Activated T-cell treated with anti-CD3 and anti-CD28 coated beads, Interleukin-2, amount 50 U/mL, for 24 hours (primary cell): Measurements from ENCODE around the gene SAP30L.
A peak's percentile ranks its signal among the peaks of the same experiment; 100 is the strongest.

Source experiments
- DNase-seq: peaks from one replicate; pipeline ENCODE4 v3.0.0-alpha.2; 2020
- H3K27ac Mint-ChIP-seq: 2 replicates; pipeline ENCODE4 v1.8.0; 2020; ENCODE audit warnings: mild to moderate bottlenecking, mixed read lengths
- H3K27me3 Mint-ChIP-seq: 2 replicates; pipeline ENCODE4 v1.8.0; 2020; ENCODE audit warnings: mixed read lengths
- H3K36me3 Mint-ChIP-seq: 2 replicates; pipeline ENCODE4 v1.8.0; 2020; ENCODE audit warnings: low read depth, mixed read lengths
- H3K4me1 Mint-ChIP-seq: 2 replicates; pipeline ENCODE4 v1.8.0; 2020; ENCODE audit warnings: low read depth, mixed read lengths
- H3K4me3 Mint-ChIP-seq: 2 replicates; pipeline ENCODE4 v1.8.0; 2020; ENCODE audit warnings: mild to moderate bottlenecking, moderate library complexity, mixed read lengths
- H3K9me3 Mint-ChIP-seq: 2 replicates; pipeline ENCODE4 v1.8.0; 2020; ENCODE audit warnings: mixed read lengths

SAP30L gene

GRCh38 chr5:154410008-154410407 lies 35.8 kb upstream of the SAP30L start:
- H3K27me3 Mint-ChIP-seq, result no peaks in the 10 kb centered on the region
- DNase-seq, result no peak
- H3K4me1 Mint-ChIP-seq, result peaks cover 7% of the 10 kb centered on the region
- no peak overlapping the region for H3K27ac Mint-ChIP-seq
- H3K36me3 Mint-ChIP-seq, result peaks cover 54% of the 10 kb centered on the region
- H3K9me3 Mint-ChIP-seq, result no peaks in the 10 kb centered on the region
- no peak overlapping the region for H3K4me3 Mint-ChIP-seq

- H3K4me1 Mint-ChIP-seq, result no peaks in the 10 kb centered on the region
- no peaks in the 10 kb centered on the region for H3K9me3 Mint-ChIP-seq
- DNase-seq, result no peak
- no peak overlapping the region for H3K27ac Mint-ChIP-seq
- H3K4me3 Mint-ChIP-seq, result no peak overlapping the region
- H3K27me3 Mint-ChIP-seq, result no peaks in the 10 kb centered on the region
- H3K36me3 Mint-ChIP-seq, result peaks cover 59% of the 10 kb centered on the region
These were observed 35.0 kb upstream of the SAP30L start for GRCh38 chr5:154410786-154411185.

GRCh38 chr5:154411338-154411737 lies 34.5 kb upstream of the SAP30L start:
- no peaks in the 10 kb centered on the region for H3K4me1 Mint-ChIP-seq
- peaks cover 63% of the 10 kb centered on the region for H3K36me3 Mint-ChIP-seq
- no peaks in the 10 kb centered on the region for H3K9me3 Mint-ChIP-seq
- no peak for DNase-seq
- H3K27me3 Mint-ChIP-seq, result no peaks in the 10 kb centered on the region
- no peak overlapping the region for H3K4me3 Mint-ChIP-seq
- H3K27ac Mint-ChIP-seq, result no peak overlapping the region

- Mint-ChIP-seq H3K36me3 (peaks cover 72% of the 10 kb centered on the region), H3K4me3 (no peak overlapping the region), H3K9me3 (no peaks in the 10 kb centered on the region), H3K4me1 (peaks cover 1% of the 10 kb centered on the region), H3K27ac (no peak overlapping the region), H3K27me3 (no peaks in the 10 kb centered on the region)
- no peak for DNase-seq
These were observed 33.5 kb upstream of the SAP30L start for GRCh38 chr5:154412316-154412715.

- H3K4me1 Mint-ChIP-seq, result peaks cover 1% of the 10 kb centered on the region
- H3K27me3 Mint-ChIP-seq, result no peaks in the 10 kb centered on the region
- H3K4me3 Mint-ChIP-seq, result no peak overlapping the region
- H3K36me3 Mint-ChIP-seq, result peaks cover 77% of the 10 kb centered on the region
- DNase-seq, result no peak
- H3K9me3 Mint-ChIP-seq, result no peaks in the 10 kb centered on the region
- H3K27ac Mint-ChIP-seq, result no peak overlapping the region
These were observed 32.9 kb upstream of the SAP30L start for GRCh38 chr5:154412925-154413324.

- peaks cover 85% of the 10 kb centered on the region for H3K36me3 Mint-ChIP-seq
- peaks cover 1% of the 10 kb centered on the region for H3K4me1 Mint-ChIP-seq
- DNase-seq, result no peak
- no peak overlapping the region for H3K27ac Mint-ChIP-seq
- no peaks in the 10 kb centered on the region for H3K27me3 Mint-ChIP-seq
- H3K9me3 Mint-ChIP-seq, result no peaks in the 10 kb centered on the region
- H3K4me3 Mint-ChIP-seq, result no peak overlapping the region
These were observed 30.7 kb upstream of the SAP30L start for GRCh38 chr5:154415114-154415513.

- Mint-ChIP-seq H3K27me3 (no peaks in the 10 kb centered on the region), H3K36me3 (peaks cover 79% of the 10 kb centered on the region), H3K9me3 (peaks cover 1% of the 10 kb centered on the region), H3K4me1 (peaks cover 3% of the 10 kb centered on the region), H3K27ac (no peak overlapping the region), H3K4me3 (no peak overlapping the region)
- DNase-seq, result no peak
These were observed 27.4 kb upstream of the SAP30L start for GRCh38 chr5:154418344-154418820.

GRCh38 chr5:154419236-154419635 lies 26.6 kb upstream of the SAP30L start:
- H3K9me3 Mint-ChIP-seq, result peaks cover 6% of the 10 kb centered on the region
- no peak overlapping the region for H3K27ac Mint-ChIP-seq
- peaks cover 79% of the 10 kb centered on the region for H3K36me3 Mint-ChIP-seq
- peaks cover 6% of the 10 kb centered on the region for H3K4me1 Mint-ChIP-seq
- H3K4me3 Mint-ChIP-seq, result no peak overlapping the region
- DNase-seq, result no peak
- H3K27me3 Mint-ChIP-seq, result no peaks in the 10 kb centered on the region

- Mint-ChIP-seq H3K9me3 (peaks cover 6% of the 10 kb centered on the region), H3K36me3 (peaks cover 68% of the 10 kb centered on the region), H3K27me3 (no peaks in the 10 kb centered on the region), H3K4me1 (peaks cover 7% of the 10 kb centered on the region), H3K27ac (no peak overlapping the region), H3K4me3 (no peak overlapping the region)
- DNase-seq, result no peak
These were observed 23.9 kb upstream of the SAP30L start for GRCh38 chr5:154421868-154422267.

GRCh38 chr5:154422298-154422697 lies 23.5 kb upstream of the SAP30L start:
- DNase-seq, result no peak
- no peak overlapping the region for H3K27ac Mint-ChIP-seq
- H3K36me3 Mint-ChIP-seq, result peaks cover 67% of the 10 kb centered on the region
- H3K4me3 Mint-ChIP-seq, result no peak overlapping the region
- peaks cover 6% of the 10 kb centered on the region for H3K9me3 Mint-ChIP-seq
- peaks cover 7% of the 10 kb centered on the region for H3K4me1 Mint-ChIP-seq
- no peaks in the 10 kb centered on the region for H3K27me3 Mint-ChIP-seq

- no peaks in the 10 kb centered on the region for H3K27me3 Mint-ChIP-seq
- DNase-seq, result no peak
- H3K4me1 Mint-ChIP-seq, result peaks cover 12% of the 10 kb centered on the region
- H3K9me3 Mint-ChIP-seq, result peaks cover 8% of the 10 kb centered on the region
- no peak overlapping the region for H3K4me3 Mint-ChIP-seq
- H3K36me3 Mint-ChIP-seq, result peaks cover 31% of the 10 kb centered on the region
- no peak overlapping the region for H3K27ac Mint-ChIP-seq
These were observed 17.6 kb upstream of the SAP30L start for GRCh38 chr5:154428208-154428607.

GRCh38 chr5:154429341-154429740 lies 16.5 kb upstream of the SAP30L start:
- H3K27ac Mint-ChIP-seq, result no peak overlapping the region

GRCh38 chr5:154430466-154430865 lies 15.3 kb upstream of the SAP30L start:
- Mint-ChIP-seq H3K4me3 (no peak overlapping the region), H3K9me3 (peaks cover 2% of the 10 kb centered on the region), H3K27me3 (no peaks in the 10 kb centered on the region), H3K36me3 (peaks cover 33% of the 10 kb centered on the region), H3K4me1 (peaks cover 9% of the 10 kb centered on the region), H3K27ac (peak overlapping the region; percentile 12)
- no peak for DNase-seq

More at GRCh38 chr5:154429341-154429740, 16.5 kb upstream of the SAP30L start:
- H3K36me3 Mint-ChIP-seq, result peaks cover 30% of the 10 kb centered on the region
- DNase-seq, result no peak
- H3K4me3 Mint-ChIP-seq, result no peak overlapping the region
- no peaks in the 10 kb centered on the region for H3K27me3 Mint-ChIP-seq
- H3K9me3 Mint-ChIP-seq, result peaks cover 2% of the 10 kb centered on the region
- peaks cover 11% of the 10 kb centered on the region for H3K4me1 Mint-ChIP-seq

- H3K4me1 Mint-ChIP-seq, result peaks cover 9% of the 10 kb centered on the region
- no peak overlapping the region for H3K4me3 Mint-ChIP-seq
- peaks cover 38% of the 10 kb centered on the region for H3K36me3 Mint-ChIP-seq
- no peak for DNase-seq
- H3K27ac Mint-ChIP-seq, result no peak overlapping the region
- peaks cover 2% of the 10 kb centered on the region for H3K9me3 Mint-ChIP-seq
- H3K27me3 Mint-ChIP-seq, result no peaks in the 10 kb centered on the region
These were observed 14.7 kb upstream of the SAP30L start for GRCh38 chr5:154430961-154431630.

GRCh38 chr5:154435226-154435625 lies 10.6 kb upstream of the SAP30L start:
- H3K9me3 Mint-ChIP-seq, result no peaks in the 10 kb centered on the region
- H3K27me3 Mint-ChIP-seq, result no peaks in the 10 kb centered on the region
- peaks cover 67% of the 10 kb centered on the region for H3K36me3 Mint-ChIP-seq
- H3K4me3 Mint-ChIP-seq, result no peak overlapping the region
- no peak for DNase-seq
- no peak overlapping the region for H3K27ac Mint-ChIP-seq
- H3K4me1 Mint-ChIP-seq, result peaks cover 7% of the 10 kb centered on the region
